HL-60 (cell line): Measurements from ENCODE around the gene GAB2.
"Not testable (repeated sequence)": the region's sequence is repeated elsewhere in the genome, so short reads cannot be mapped to it uniquely, and the experiment has no call there.

ENCODE experiments used
- DNase-seq, 2 experiments: peaks; one replicate each; pipeline ENCODE4 v3.0.0-alpha.2; 2010 to 2020; ENCODE audit warnings: low read depth in 1 of 2, low spot score in 1 of 2
- H3K27ac ChIP-seq: fragments of 250-450 bp; sonication (Bioruptor Pico); replicated peaks from 2 replicates; pipeline ENCODE4 v1.5.1; 2020; ENCODE audit warnings: mild to moderate bottlenecking, moderate library complexity
- H3K27me3 ChIP-seq: fragments of 250-450 bp; sonication (Bioruptor Pico); 2 replicates; pipeline ENCODE4 v1.5.1; 2021; ENCODE audit warnings: mild to moderate bottlenecking, moderate library complexity; ENCODE audit not compliant: insufficient read depth, poor library complexity, severe bottlenecking
- H3K4me3 ChIP-seq: replicated peaks from 2 replicates; pipeline ENCODE4 v1.5.1; 2011; ENCODE audit warnings: mild to moderate bottlenecking, control low read depth, low read length; ENCODE audit not compliant: insufficient read depth
- CTCF ChIP-seq: IDR thresholded peaks from one replicate; pipeline ENCODE4 v1.5.1; 2011; ENCODE audit warnings: low read length, control low read depth, inconsistent platforms; ENCODE audit not compliant: insufficient read depth
- GABPA ChIP-seq: IDR thresholded peaks from 2 replicates; pipeline ENCODE4 v1.6.1; 2012; ENCODE audit warnings: low read depth
- POLR2AphosphoS5 ChIP-seq: IDR thresholded peaks from 2 replicates; pipeline ENCODE4 v1.6.1; 2012; ENCODE audit warnings: low read depth
- REST ChIP-seq: IDR thresholded peaks from 2 replicates; pipeline ENCODE4 v1.6.1; 2012; ENCODE audit warnings: low read depth; ENCODE audit not compliant: insufficient replicate concordance
- SPI1 ChIP-seq: IDR thresholded peaks from 2 replicates; pipeline ENCODE4 v1.6.1; 2012; ENCODE audit warnings: low read depth, mild to moderate bottlenecking, borderline replicate concordance

Gene GAB2

GRCh38 chr11:78281511-78281910, 136.1 kb downstream of the GAB2 start:
- Histone ChIP-seq H3K27ac (no peak overlapping the region), H3K27me3 (no peaks in the 10 kb centered on the region), H3K4me3 (no peak overlapping the region)
- DNase-seq, result no peak
- TF ChIP-seq SPI1 (no peak), POLR2AphosphoS5 (no peak)

- H3K27me3 ChIP-seq, result no peaks in the 10 kb centered on the region
- H3K4me3 ChIP-seq, result no peak overlapping the region
- DNase-seq, result peak; percentile 3 to 28
- TF ChIP-seq POLR2AphosphoS5 (no peak), SPI1 (no peak), GABPA (no peak), CTCF (no peak)
- no peak overlapping the region for H3K27ac ChIP-seq
Measured at GRCh38 chr11:78277314-78277994, 140.2 kb downstream of the GAB2 start.

- Histone ChIP-seq H3K27me3 (no peaks in the 10 kb centered on the region), H3K27ac (no peak overlapping the region), H3K4me3 (no peak overlapping the region)
- DNase-seq, result no peak
- TF ChIP-seq SPI1 (no peak), GABPA (no peak), CTCF (no peak), REST (no peak), POLR2AphosphoS5 (no peak)
Measured at GRCh38 chr11:78276311-78276710, 141.3 kb downstream of the GAB2 start.

GRCh38 chr11:78274739-78275138, 142.9 kb downstream of the GAB2 start:
- no peak for DNase-seq
- H3K27me3 ChIP-seq, result no peaks in the 10 kb centered on the region
- H3K27ac ChIP-seq, result no peak overlapping the region
- H3K4me3 ChIP-seq, result no peak overlapping the region
- TF ChIP-seq GABPA (no peak), REST (no peak), SPI1 (no peak), POLR2AphosphoS5 (no peak), CTCF (no peak)

GRCh38 chr11:78272625-78273269, 144.9 kb downstream of the GAB2 start:
- H3K27me3 ChIP-seq, H3K4me3 ChIP-seq, H3K27ac ChIP-seq, DNase-seq: not testable (repeated sequence)

- not testable (repeated sequence) for H3K27me3 ChIP-seq, H3K27ac ChIP-seq, H3K4me3 ChIP-seq, DNase-seq
Measured at GRCh38 chr11:78271801-78272200, 145.8 kb downstream of the GAB2 start.
